GM19455 (cell line): ENCODE results near the gene GLIS1.

ENCODE experiments used
- ATAC-seq: cut with Tn5 transposase; IDR thresholded peaks from one replicate; pipeline ENCODE4 v1.9.1; 2021; ENCODE audit not compliant: unreplicated experiment

The GLIS1 gene

DNA sequence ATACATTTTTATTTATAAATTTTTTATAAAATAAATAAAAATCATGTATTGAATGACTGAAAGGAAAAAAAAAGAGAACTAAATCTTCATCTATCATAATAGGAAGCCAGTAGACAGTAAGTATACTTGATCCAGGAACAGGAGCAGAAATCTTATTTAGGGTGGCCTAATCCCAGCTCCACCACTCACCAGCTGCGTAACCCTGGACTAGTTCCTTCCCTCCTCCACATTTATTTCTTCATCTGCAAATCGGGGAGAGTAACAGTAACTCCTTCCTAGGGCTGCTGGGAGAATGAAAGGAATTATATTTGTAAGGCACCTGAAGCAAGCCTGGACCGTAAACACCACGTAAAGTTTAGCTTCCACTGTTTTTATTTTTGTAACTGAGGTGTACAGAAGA is 17.9 kb downstream of the GLIS1 start:
- ATAC-seq: no peak

DNA sequence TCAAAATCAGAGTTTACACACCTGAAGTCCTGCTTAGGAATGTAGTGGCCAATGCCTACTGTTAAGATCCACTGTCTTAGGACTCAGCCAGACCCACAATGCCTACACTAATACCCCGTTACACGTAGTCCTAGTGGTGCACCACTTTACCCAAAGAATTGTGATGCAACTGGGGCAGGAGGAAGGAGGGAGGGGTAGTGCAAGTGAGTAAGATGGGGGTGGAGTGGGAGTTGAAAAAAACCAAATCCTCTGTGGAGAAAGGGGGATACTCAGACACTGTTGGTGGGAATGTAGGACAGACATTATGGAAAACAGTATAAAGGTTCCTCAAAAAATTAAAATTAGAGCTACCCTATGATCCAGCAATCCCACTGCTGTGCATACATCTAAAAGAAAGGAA is 19.5 kb downstream of the GLIS1 start:
- no peak for ATAC-seq

DNA sequence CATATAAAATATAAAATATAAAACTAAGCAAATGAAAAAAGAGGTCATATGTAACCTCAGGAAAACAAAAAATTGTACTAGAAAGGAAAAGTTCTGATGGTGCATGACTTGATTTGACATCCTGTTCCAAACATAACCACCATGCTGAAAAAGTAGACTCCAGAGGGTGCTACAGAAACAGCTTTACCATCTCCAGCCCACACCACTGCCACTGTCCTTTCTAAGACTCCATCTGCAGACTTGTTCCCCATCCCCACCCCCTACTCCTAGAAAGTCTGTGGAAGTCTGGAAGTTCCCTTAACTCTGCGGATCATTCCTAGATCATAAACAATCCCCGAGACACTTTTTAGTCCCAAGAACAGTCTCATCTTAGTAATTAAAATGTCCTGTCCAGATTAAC is 20.5 kb downstream of the GLIS1 start:
- ATAC-seq: no peak

DNA sequence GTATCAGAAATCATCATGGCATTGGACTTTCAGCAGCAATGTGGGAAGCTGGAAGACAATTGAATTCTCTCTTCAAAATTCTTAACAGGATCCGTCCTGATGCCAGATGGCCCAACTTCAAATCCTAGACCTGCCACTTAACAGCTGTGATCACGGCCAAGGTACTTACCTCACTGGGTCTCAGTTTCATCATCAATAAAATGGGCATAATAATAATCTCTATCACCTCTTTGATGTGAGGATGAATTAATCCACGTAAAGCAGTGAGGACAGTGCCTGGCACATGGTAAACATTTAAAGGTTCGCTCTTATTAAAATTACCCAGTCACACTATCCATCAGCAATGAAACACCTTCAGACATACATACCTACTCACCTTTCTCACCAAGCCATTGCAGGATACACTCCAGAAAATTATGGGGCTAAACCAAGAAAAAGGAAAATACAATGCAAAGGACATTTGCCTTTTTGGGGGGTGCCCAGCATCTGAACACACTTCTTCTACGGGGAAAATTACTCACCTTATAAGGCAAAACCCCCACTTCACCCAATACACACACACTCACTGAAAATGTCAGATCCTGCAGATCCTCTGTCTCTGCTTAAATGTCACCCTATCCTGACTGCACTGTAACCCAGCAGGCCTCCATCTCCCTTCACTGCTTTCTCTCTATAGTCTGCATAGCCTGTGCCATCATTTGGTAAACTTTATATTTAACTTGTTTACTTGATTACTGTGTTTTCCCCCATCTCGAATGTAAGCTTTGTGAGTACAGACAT is 21.7 kb downstream of the GLIS1 start:
- no peak for ATAC-seq

DNA sequence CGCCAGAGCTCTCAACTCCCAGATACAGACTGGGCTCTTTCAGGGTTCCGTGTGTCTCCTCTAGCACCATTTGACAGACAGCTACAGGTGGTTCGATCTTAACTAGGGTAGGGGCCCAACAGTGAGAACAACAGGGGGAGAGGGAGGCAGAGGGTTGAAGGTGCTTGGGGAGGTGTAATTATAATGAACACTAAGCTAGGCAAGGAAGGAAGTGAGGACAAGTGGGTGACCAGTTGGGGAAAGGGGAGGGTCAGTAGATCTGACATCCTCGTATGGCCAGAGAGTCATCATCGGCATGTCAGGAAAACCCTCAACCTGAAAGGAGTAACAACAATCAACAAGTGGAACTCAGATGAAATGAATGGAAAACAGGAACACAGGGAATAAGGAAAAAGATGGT is 22.8 kb downstream of the GLIS1 start:
- no peak for ATAC-seq

DNA sequence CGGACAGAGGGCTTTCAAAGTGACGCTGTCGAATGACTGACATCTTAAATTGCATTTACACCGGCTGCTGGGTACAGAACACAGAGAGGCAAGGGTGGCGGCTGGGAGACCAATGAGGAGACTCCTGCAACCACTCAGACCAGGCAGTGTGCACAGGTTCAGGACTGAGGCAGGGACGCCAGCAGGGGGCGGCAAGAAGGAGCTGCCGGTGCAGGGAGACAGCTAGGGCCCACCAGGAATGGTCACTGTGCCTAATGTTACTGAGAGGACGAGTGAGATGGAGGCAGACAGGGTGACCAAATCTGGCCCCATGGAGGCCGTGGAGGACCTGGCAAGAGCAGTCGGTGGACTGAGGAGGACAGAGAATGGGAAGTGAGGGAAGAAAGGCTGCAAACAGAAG is 23.5 kb downstream of the GLIS1 start:
- ATAC-seq: no peak

DNA sequence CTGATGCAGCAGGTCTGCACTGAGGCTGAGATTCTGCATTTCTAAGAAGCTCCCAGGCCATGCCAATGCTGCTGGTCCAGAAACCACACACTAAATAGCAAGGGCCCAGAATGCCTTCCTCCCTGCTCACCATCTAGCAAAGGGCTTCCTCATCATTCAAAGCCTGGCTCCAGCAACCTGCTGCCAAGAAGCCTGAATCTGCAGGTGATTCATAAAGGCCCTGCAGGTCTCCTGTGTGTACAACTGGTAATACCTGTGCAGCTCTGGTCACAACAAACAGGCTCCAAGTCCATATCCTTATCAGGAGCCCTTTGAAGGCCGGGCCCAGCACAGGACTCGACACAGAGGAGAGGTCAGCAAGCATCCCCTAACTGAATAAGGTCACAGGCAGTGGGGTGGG is 26.7 kb downstream of the GLIS1 start:
- ATAC-seq: no peak

DNA sequence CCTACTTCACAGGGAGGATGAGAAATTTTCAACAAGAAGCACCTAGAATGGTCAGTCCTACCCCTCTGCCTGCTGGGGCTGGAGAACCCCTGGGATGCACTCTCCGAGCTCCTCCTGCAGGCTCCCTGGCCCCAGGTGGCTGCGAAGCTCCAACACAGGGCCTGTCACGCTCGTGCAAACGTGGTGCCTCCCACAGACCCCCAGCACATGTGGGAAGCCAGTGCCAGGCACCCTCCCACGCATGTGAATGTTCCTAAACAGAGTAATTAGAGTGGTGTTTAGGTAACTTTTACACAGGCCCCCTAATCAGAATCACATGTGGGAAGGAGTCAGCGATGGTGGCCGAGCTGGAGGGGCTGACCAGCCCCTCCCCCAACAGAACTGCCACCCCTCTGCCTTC is 28.4 kb downstream of the GLIS1 start:
- no peak for ATAC-seq

DNA sequence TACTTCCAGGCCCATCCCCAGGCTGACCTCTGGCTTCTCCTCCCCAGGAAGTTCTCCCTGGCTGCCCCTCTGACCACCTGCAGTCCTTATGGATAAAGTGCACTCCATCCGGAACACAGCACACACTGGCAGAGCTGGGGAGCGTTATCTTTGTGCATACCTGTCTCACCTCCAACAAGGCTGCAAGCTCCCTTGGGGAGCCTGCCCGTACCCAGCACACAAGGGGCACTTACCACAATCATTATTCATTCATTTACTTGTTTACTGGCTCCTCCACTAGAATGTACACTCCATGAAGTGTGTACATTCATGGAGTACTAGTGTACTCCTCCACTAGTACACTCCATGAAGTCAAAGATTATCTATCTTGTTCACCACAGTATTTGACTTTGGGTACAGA is 30.3 kb downstream of the GLIS1 start:
- ATAC-seq: no peak

DNA sequence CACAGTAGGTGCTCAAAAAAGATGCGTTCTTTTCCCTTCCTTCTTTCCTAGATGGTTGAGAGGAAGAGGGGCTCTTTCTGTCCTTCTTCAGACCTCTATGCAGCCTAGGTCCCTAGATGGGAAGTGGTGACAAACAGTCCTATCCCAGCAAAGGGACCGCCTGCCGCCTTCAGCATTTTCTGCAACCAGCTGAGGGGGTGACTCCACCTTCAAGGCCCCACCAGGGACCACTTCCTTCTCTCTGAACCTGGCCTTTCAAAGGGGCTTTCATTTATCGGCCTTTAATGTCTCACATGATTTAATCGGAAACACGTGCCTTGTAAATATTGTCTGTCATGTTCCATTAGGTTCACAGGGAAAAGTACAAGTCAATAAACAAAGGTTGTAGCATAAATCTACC is 32.6 kb downstream of the GLIS1 start:
- no peak for ATAC-seq

DNA sequence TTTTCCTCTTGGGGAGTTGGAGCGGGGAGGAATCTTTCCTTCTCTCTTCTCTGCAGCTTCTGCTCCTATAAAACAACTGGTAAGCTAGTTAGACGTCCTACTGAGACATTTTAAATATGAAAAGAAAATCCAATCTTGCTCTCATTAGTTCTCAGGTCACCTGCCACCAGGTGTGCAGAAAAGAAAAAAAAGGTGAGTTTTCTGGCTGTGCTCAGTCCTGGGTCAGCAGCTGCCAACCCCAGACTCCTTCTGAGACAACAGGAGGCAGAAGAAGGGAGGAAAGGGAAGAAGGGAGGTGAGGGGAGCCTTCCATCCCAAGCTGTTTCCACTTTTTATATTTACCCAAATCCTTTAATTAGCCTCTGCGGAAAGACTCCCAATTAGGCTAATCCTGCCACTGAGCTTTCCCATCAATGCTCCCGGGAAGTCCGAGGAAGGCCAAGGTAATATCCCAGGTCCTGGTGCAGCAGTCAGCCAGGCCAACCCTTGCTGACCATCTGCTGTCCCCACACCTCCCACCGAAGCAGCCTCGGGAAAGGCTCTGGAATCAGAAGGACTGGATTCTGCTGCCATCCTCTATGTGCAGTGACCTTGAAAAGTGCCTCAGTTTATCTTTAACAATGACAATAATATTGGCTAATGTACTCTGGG is 33.4 kb downstream of the GLIS1 start:
- ATAC-seq: no peak

DNA sequence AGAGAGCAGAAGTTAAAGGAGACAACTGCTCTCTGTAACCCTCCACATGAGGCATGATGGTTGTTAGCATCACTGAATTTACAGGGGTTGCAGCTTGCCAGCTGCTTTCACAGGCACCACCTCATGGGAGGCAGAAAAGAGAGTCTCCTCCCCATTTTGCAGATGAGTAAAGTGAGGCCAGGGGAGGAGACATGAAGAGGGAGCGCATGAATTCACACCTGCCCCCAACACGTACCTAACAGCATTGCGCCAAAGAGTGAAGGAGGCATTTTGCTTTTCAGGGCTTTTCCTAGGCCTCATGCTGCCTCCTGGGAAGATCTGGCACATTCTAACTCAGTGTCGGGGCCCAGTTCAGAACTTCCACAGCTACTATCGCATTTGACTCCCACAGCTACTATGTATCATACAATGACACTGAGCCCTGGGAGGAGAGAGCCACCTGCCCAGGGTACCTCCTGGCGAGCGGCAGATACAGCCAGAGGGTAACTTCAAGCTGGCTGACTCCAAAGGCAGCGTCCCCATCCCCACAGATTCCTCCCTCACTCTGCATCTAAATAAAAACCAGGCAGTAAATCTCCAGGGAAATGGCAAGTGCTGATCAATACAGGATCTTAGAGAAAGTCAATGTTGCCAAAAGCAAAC is 34.0 kb downstream of the GLIS1 start:
- ATAC-seq: no peak

DNA sequence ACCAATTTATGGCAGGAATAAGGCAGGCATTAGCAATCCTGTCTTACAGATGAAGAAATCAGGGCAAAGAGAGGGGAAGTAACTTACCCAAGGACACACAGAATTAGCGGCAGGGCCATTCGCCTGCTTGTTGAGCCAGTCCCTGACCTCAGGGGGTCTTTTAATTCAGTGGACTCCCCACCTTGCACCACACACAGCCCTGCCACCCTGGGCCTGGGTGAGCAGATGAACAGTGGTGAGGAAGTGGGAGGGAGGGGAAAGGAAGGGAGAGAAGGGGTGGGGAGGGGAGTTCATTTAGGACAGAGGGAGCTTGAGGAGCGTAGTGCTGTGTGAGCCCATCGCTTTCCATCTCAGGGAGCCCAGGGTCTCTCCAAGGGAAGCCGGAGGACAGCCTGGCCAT is 34.7 kb downstream of the GLIS1 start:
- ATAC-seq: no peak

DNA sequence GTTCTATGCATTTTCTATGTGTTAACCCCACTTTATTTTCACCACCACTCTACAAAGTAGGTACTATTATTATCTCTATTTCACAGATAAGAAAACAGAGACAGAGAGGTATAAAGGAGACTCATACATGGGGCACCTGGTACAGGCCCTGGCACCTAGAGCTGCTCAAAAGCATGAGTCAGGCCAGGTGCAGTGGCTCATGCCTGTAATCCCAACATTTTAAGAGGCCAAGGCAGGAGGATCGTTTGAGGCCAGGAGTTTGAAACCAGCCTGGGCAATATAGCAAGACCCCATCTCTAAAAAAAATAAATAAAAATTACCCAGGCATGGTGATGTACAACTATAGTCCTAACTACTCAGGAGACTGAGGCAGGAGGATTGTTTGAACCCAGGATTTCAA is 35.8 kb downstream of the GLIS1 start:
- ATAC-seq: no peak

DNA sequence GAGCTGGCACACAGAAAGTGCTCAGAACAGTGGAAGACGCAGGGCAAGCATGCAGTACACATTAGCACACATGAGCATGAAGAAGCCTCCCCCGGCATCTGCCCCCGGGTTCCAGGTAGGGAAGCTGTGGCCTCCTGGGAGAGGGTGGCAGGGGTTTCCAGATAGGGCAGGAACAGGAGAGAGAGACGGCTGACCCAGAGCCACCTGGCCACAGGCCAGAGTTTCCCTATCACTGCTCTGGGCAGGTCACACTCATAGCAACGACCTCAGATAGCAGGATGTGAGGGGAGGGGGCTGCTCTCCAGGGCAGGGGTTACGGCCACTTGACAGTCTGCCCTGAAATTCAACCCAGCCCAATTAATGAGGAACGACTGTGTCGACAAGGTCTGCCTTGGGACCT is 36.6 kb downstream of the GLIS1 start:
- ATAC-seq: no peak

DNA sequence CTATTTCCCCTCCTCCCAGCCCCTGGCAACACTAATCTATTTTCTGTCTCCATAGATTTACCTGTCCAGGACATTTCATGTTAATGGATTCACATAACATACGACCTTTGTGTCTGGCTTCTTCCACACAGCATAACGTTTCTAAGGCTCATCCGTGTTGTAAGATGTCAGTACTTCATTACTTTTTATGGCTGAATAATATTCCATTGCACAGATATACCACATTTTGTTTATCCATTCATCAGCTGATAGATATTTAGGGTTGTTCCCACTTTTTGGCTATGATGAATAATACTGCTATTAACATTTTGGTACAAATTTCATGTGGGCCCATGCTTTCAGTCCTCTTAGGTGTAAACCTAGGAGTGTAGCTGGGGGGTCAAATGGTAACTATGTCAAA is 38.2 kb downstream of the GLIS1 start:
- ATAC-seq: no peak

DNA sequence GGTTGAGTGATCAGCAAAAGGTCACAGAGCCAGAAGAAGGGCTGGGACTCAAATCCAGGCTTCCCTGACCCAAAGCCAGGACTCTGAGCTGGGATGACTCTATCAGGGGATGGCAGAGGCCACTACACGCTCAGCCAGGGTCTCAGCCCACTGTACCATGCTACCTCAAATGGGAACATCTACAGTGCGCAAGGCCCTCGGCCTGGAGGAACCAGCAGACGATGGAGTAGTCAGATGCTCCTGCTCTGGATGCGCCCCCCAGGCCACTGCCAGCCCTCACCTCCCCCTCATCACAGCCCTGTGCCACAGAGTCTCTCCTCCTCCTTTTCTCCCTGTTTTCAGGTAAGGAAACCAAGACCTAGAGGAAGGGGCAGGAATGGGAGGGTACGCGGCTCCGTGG is 39.0 kb downstream of the GLIS1 start:
- ATAC-seq: no peak

DNA sequence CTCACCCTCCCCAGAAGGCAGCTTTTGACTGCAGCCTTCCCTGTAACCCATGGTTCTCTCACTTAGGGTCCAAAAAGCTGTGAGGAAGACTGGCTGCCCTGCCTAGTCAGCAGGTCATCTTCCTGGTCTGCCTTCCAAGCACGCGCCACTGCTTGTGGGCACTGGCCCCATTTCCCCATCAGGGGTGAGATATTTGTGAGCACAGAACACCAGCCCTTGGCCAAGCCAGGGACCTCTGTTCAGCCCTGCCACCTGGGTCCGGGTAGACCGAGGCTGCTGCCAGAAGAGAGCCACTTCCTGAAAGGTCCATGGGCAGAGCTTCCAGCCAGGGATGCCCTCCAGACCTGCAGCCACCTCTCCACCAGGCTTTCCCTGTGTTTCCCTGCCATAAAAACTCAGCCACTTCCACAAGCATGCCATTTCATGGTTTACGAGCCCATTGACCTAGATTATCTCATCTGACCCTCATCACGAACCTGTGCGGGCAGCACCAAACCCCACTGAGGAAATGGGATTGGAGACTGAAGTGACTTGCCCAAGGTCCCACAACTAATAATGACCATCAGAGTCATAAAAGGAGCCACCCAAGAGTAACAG is 40.5 kb downstream of the GLIS1 start:
- ATAC-seq: no peak

DNA sequence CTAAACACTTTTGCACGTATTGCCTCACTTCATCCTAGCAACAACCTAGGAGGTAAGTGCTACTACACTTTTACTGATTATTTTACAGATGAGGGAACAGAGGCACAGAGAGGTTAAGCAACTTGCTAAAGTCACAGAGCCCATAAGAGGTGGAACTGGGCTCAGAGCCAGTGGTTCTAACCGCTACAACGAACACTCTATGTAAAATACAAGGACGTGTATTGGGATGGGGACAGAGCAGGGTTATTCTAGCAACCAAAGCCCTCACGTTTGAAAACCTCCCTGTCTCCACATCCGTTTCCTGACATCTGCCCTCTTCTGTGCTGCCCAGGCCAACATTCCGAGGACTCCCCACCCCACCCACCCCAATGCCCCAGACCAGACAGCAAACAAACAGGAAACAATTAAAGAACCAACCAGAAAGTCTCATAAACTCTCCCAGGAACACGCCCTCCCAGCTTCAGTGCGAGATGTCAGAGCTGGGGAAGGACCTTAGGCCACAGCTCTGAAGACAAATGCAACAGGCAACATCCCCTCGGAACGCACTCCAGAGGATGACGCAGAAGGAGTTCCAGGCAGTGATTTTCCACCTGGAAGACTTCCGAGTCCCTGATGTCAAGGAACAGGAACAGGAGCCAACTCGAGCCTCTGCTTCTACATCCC is 41.1 kb downstream of the GLIS1 start:
- no peak for ATAC-seq

DNA sequence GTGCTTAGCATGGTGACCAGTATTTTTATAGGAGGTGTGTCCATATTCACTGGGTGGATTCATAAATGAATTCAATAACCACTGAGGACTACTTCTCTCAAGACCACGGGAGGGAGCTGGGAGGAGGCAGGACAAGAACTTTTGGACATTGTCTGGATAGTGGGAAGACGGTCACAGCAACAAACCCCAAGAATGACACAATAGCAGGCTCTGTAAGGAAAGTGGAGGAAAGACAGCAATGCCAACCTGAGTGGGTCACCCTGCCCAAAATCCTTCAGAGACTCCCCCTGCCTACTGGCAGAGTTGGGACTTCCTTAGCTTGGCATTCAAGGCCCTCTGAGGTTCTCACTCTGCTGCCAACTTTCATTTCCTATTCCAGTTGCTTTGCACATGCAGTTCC is 42.0 kb downstream of the GLIS1 start:
- no peak for ATAC-seq

DNA sequence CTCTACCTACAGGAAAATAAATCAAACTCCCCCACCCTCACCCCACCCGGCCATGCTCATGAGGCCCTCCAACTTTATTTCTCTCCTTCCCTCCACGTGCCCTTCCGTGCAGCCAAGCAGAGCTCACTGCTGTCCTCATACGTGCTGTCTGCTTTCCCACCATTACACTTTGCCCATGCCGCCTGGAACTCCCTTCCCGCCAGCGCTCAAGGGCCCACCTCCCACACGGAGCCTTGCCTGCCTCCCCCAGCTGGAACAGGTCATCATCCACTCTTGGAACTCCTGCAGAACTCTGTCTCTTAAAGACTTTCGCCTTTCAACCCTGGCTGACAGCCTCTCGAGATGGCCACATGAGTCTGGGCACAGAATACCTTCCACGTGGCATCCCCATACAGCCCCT is 42.4 kb downstream of the GLIS1 start:
- ATAC-seq: no peak

DNA sequence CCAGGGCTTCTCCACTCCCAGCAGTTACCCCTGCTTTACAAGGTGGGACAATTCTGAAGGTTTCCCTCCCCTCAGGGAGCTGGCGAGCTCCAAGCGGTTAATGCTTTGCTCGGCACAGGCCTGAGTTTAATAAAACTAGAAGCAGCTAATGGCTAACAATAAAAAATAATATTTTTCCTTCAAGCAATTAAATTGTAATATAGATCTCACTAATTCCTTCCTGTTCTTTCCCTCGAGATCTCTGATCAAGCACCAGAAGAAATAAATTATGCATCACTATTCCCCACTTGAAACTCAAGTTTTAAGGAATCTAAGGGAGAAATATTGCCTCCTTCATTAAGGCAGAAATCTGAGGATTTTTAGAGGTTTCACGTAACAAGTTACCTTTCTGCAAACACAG is 42.9 kb downstream of the GLIS1 start:
- no peak for ATAC-seq
